Bone marrow (tissue), 2 donors: ENCODE results near the gene LAIR1.
A peak's percentile ranks its signal among the peaks of the same experiment; 100 is the strongest.
"Not testable (repeated sequence)": the region's sequence is repeated elsewhere in the genome, so short reads cannot be mapped to it uniquely, and the experiment has no call there.

ENCODE experiments used
- DNase-seq, 2 donors: peaks; one replicate each; lab custom pipeline; 2025; lab: John Stamatoyannopoulos, UW

Gene LAIR1

DNA sequence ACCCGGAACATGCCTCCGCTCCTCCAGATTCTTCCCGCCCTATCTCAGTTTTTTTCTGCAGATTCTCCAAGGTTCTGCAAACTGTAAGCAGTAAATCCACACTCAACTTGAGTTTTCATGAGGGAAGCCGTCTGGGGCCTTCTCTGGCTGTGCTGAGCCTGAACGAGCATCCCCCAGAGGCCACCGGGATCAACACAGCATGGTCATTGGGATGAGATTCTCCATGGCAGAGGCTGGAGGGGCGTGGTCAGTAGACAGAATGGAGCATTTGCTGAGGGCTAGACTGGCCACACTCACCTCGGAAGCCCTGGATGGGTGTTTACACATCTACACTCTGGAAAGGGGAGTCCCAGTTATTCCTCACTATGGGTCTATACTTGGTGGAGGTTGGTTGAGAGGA, 23.4 kb downstream of the LAIR1 start:
- DNase-seq, result no peak

DNA sequence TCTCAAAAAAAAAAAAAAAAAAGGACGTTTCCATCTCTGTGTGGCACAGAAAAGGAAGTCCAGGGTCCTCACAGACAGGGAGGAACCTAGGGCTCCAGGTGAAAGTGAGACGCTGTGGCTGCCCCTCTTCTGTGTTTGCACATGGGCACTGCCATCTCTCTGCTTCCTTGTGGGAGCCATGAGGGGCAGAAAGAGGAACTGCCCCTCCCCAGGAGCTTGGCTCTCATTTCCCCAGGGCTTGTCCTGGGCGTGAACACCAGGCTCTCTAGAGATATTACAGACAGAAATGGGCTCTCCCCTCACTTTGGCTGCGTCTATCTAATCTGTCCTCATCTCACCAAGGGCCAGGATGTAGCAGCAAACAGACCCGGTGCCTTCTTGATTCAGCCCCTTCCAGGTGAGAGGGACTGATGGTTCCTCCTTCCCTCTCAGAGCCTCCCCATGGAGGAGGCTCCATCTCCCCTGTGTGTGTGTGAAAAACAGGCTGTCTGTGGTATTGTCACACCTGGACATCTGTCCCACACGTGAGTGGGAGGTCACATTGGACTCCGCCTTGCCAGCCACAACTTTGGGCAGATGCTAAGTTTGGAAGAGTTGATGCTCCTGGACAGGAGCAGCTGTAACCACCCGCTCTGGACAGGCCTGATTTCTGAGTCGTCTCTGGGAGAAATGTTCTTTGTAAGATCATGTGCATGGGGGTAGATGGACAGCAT, 24.9 kb downstream of the LAIR1 start:
- DNase-seq, result peak in 1 of 2 donors; percentile 56

- DNase-seq, result no peak
Observed at GRCh38 chr19:54338521-54338920, 26.2 kb downstream of the LAIR1 start.

GRCh38 chr19:54337858-54338230, 26.9 kb downstream of the LAIR1 start:
- DNase-seq, result no peak

DNA sequence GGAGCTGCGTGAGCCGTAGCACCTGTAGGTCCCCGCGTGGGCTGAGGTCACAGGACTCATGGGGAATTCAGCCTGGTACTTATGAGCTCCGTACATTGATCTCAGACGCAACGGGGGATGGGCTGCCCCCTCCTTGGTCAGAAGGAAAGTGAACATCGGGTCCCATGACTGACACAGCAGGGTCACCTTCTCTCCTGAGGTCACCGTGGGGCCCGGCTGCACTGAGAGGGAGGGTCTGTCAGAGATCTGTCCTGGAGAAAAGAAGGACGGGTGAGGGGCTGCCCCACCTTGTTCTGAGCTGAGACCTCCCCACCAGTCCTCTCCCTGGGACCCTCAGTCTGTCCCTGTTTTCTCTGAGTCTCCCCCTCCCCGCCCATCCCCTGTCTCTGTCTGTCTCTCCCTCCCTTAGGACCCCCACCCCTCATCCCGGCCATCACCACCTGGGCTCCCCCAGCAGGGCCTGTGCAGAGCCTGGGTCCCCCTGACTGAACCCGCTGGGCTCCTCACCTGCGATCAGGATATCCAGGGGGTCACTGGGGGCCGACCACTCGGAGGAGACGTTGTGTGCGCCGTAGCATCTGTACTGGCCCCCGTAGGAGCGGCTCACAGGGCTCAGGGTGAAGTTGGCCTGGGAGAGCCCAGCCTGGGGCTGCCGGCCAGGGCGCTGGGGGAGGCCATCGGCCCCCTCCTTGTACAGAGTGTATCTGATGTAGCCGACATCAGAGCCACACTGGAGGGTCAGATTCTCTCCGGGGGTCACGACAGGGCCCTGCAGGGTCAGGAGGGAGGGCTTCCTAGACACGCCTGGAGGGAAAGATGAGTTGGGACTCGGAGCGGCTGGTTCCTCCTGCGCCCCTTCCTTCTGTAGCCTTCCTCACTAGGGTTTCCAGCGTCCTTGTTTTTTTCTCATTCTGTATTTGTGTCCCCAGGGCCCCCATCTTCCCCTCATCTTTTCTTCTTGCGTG, 27.6 kb downstream of the LAIR1 start:
- no peak for DNase-seq

GRCh38 chr19:54335979-54336892, 28.5 kb downstream of the LAIR1 start:
- DNase-seq, result no peak

DNA sequence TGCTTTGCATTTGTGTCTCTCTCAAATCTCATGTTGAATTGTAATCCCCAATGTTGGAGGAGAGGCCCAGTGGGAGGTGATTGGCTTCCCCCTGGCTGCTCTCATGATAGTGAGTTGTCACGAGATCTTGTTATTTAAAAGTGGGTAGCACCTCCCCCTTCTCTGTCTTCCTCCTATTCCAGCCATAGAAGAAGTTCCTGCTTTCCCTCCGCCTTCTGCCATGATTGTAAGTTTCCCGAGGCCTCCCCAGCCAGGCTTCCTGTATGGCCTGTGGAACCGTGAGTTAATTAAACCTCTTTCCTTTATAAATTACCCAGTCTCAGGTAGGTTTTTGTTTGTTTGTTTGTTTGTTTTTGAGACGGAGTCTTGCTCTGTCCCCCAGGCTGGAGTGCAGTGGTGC, 29.6 kb downstream of the LAIR1 start:
- no peak for DNase-seq

- DNase-seq, result no peak
Observed at GRCh38 chr19:54333586-54334298, 31.0 kb downstream of the LAIR1 start.

DNA sequence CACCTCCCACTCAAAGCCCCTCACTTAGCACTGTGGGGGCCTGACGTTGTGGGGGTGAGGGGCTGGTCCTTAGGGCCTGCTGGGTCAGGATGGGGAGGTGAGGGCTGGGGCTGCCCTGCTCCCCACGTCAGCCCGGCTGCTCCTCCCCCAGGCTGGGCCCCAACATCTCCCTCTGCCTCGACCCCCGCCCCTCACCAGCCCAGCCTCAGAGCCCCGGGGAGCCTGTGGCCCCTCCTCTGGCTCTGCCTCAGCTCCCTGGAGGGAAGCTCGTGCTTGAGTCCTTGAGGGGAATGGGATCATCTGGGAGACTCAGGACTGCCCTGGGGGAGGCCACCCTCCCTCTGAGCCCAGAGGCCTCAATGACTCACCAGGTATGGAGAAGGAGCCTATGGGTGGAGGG, 32.6 kb downstream of the LAIR1 start:
- DNase-seq, result no peak

DNA sequence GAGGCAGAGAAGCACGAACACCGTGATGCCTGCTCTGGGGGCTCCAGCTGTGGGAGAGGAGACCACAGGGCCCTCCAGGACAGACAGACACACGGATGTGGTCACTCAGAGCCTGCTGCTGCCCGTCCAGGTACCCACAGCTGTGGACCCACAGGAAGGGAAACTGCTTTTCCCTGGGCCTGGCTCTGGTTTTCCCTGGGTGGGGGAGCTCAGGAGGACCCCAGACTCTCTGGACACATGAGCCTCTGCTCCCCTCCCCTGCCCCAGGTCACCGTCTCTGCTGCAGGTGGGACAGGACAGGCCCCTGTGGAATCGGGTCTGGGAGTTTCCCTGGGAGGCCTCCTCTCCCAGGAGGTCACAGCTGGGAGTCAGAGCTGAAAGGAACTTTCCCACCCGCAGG, 33.1 kb downstream of the LAIR1 start:
- DNase-seq, result no peak

- no peak for DNase-seq
Observed at GRCh38 chr19:54329476-54330165, 35.1 kb downstream of the LAIR1 start.

DNA sequence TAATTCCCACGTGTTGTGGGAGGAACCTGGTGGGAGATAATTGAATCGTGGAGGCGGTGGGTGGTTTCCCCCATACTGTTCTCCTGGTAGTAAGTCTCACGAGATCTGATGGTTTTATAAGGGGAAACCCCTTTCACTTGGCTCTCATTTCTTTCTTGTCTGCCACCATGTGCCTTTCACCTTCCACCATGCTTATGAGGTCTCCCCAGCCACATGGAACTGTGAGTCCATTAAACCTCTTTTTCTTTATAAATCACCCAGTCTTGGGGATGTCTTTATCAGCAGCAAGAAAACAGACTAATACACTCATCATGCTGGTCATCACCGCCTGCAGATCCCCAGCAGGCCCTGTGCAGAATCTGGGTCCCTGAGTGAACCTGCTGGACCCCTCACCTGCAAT, 36.0 kb downstream of the LAIR1 start:
- not testable (repeated sequence) for DNase-seq

GRCh38 chr19:54325631-54326030, 39.1 kb downstream of the LAIR1 start:
- no peak for DNase-seq

- peak in 1 of 2 donors; percentile 66 for DNase-seq
Observed at GRCh38 chr19:54325194-54325621, 39.5 kb downstream of the LAIR1 start.

GRCh38 chr19:54324071-54324470, 40.7 kb downstream of the LAIR1 start:
- DNase-seq, result no peak

- not testable (repeated sequence) for DNase-seq
Observed at GRCh38 chr19:54322934-54323333, 41.8 kb downstream of the LAIR1 start.

DNA sequence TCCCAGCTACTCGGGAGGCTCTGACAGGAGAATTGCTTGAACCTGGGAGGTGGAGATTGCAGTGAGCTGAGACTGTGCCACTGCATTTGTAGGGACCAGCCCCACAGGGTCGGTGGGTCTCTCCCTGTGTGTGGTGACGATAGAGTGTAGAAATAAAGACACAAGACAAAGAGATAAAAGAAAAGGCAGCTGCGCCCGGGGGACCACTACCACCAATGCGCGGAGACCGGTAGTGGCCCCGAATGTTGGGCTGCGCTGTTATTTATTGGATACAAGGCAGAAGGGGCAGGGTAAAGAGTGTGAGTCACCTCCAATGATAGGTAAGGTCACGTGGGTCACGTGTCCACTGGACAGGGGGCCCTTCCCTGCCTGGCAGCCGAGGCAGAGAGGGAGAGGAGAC, 42.4 kb downstream of the LAIR1 start:
- DNase-seq, result not testable (repeated sequence)

DNA sequence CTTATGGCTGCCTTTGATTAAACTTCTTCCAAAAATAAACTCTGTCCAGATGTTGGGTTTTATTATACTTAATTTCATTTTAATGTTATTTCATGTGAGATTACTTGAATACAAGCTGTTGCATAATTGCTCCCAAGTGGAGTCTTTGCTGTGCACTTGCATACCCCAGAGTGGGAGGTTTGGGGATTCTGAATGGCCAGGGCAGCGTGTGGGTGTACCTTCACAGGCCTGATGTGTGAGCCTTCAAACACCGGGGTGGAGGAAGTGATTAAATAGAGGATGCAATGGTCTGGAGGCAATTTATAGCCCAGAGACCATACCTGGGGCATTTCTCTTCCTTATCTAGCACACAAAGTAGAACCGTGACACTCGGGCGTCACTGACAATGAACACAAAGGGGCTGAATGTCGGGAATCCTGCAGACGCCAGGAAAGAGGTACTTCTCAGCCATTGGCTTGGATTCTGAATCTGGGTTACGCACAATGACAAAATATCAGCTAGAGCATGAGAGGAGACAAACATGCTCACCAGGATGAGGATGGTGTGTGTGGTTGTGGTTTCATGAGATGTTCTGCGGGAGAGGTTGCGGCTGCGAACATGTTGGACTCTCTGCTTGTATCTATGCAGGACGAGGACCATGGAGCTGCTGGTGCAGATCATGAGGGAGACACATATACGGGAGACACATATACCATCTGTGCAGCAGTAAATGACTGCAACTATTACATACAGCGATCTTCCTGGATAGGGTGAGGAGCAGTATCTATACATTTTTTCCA, 44.6 kb downstream of the LAIR1 start:
- DNase-seq, result no peak

DNA sequence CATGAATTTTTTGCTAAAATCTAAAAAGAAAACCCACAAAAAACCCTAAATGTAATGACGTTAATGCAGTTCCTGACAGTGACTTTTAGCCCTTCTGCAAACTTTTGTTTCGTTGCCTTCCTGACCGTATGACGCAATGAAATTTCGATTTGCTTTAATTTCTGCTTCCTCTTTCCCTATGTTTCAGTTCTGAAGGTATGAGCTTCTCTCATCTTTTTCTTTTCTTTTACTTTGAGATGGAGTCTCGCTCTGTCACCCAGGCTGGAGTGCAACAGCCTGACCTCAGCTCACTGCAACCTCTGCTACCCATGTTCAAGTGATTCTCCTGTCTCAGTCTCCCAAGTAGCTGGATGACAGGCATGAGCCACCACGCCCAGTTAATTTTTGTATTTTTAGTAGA, 45.7 kb downstream of the LAIR1 start:
- DNase-seq, result peak in 1 of 2 donors; percentile 42

DNA sequence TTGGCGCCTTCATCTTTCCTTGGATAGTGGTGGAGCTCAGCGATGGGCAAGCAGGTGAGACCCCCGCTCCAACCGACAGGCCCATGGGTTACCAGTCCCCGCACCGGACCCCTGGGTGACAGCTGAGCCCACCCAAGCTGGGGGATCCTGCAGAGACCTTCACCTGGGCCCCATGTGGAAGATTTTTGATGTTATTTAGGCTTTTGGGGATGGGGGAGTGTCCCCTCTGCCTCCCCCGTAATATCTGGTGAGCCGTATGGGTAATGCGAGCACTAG, 46.8 kb downstream of the LAIR1 start:
- DNase-seq, result no peak
